Naive thymus-derived CD8-positive, alpha-beta T cell (primary cell): ENCODE data around the gene MME. TPM values are rescaled to one million over a fixed set of nuclear protein-coding genes. Genes with fewer than 3 reads are reported as not detected.

ENCODE experiments used
- ATAC-seq, 2 donors: fragments of 150-1000 bp; cut with Tn5 transposase in 1 of 2; sonication (Bioruptor Pico), chemical (Tn5 transposase) in 1 of 2; 1 replicate in 1 of 2; 2 replicates in 1 of 2; pipeline ENCODE4 v1.10.0; 2021; ENCODE audit warnings: mild to moderate bottlenecking in 2 of 2, moderate library complexity in 2 of 2
- POLR2A ChIA-PET: fragments of 350-600 bp; sonication (Branson Sonifier 250); formaldehyde crosslinking; loops from one replicate; lab custom pipeline; 2021; ENCODE audit warnings: antibody characterized with exemption; lab: Charles Lee
- DNase-seq, 10 donors: peaks; one replicate each; pipeline versions ENCODE4 v3.0.0 to v3.0.0-alpha.2; 2020 to 2022
- H3K27ac Mint-ChIP-seq, 10 donors: one replicate each; pipeline ENCODE4 v1.8.0; 2020 to 2022; ENCODE audit warnings: mild to moderate bottlenecking in 10 of 10, mixed read lengths in 10 of 10, moderate library complexity in 4 of 10, inconsistent platforms in 1 of 10
- H3K27me3 Mint-ChIP-seq, 5 donors: one replicate each; pipeline ENCODE4 v1.8.0; 2021 to 2022; ENCODE audit warnings: mixed read lengths in 5 of 5
- H3K36me3 Mint-ChIP-seq, 3 donors: one replicate each; pipeline ENCODE4 v1.8.0; 2020 to 2022; ENCODE audit warnings: mixed read lengths in 3 of 3, mild to moderate bottlenecking in 2 of 3, inconsistent platforms in 1 of 3
- H3K4me1 Mint-ChIP-seq, 4 donors: one replicate each; pipeline ENCODE4 v1.8.0; 2021 to 2022; ENCODE audit warnings: mixed read lengths in 4 of 4
- H3K4me3 Mint-ChIP-seq, 10 donors: one replicate each; pipeline ENCODE4 v1.8.0; 2020 to 2022; ENCODE audit warnings: mild to moderate bottlenecking in 10 of 10, mixed read lengths in 10 of 10, moderate library complexity in 6 of 10, inconsistent platforms in 1 of 10
- H3K9me3 Mint-ChIP-seq, 9 donors: one replicate each; pipeline ENCODE4 v1.8.0; 2020 to 2022; ENCODE audit warnings: mixed read lengths in 9 of 9, mild to moderate bottlenecking in 3 of 9, inconsistent platforms in 1 of 9, moderate library complexity in 1 of 9
- polyA plus RNA-seq, 3 donors: library from polyadenylated mRNA; unstranded; fragments of 300-500 nt; fragmentation: Illumina TruSeq; gene quantifications; one replicate each; pipeline ENCODE4 v1.2.3, GENCODE V29; 2021
- total RNA-seq, 8 experiments: library from RNA in 2 of 8; stranded (reverse) in 2 of 8; gene quantifications; one replicate each; pipeline ENCODE4 v1.2.3 and lab custom pipeline; 2021 to 2026

Gene MME
- total and polyA plus RNA-seq, 5 experiments from 2014 or later: 0.91 to 1.3 TPM; not detected in 3

- Mint-ChIP-seq H3K9me3 (peaks cover 0 to 2% (median 0%) of the 10 kb centered on the region in 9 donors), H3K36me3 (no peaks in the 10 kb centered on the region), H3K4me3 (no peak overlapping the region), H3K27me3 (no peaks in the 10 kb centered on the region), H3K27ac (no peak overlapping the region), H3K4me1 (peaks cover 0 to 13% (median 0%) of the 10 kb centered on the region in 4 donors)
- DNase-seq (no peak), ATAC-seq (no peak)
- POLR2A ChIA-PET: no interaction called here
Observed at GRCh38 chr3:155185631-155186071, 105.5 kb downstream of the MME start.

GRCh38 chr3:155188031-155188430 is 107.9 kb downstream of the MME start:
- POLR2A ChIA-PET: no interaction called here
- H3K36me3 Mint-ChIP-seq: no peaks in the 10 kb centered on the region
- no peak for ATAC-seq
- no peak for DNase-seq
- H3K27ac Mint-ChIP-seq: no peak overlapping the region
- H3K9me3 Mint-ChIP-seq: peaks cover 0 to 15% (median 0%) of the 10 kb centered on the region in 9 donors
- H3K4me3 Mint-ChIP-seq: no peak overlapping the region
- peaks cover 0 to 2% (median 0%) of the 10 kb centered on the region in 5 donors for H3K27me3 Mint-ChIP-seq
- H3K4me1 Mint-ChIP-seq: peaks cover 0 to 13% (median 0%) of the 10 kb centered on the region in 4 donors

- Mint-ChIP-seq H3K27ac (no peak overlapping the region), H3K27me3 (peaks cover 0 to 3% (median 0%) of the 10 kb centered on the region in 5 donors), H3K4me1 (peaks cover 0 to 4% (median 0%) of the 10 kb centered on the region in 4 donors), H3K9me3 (peaks cover 0 to 15% (median 0%) of the 10 kb centered on the region in 9 donors), H3K4me3 (no peak overlapping the region), H3K36me3 (no peaks in the 10 kb centered on the region)
- POLR2A ChIA-PET: no interaction called here
- ATAC-seq: no peak
- no peak for DNase-seq
Observed at GRCh38 chr3:155189478-155189877, 109.4 kb downstream of the MME start.

- peaks cover 0 to 3% (median 0%) of the 10 kb centered on the region in 5 donors for H3K27me3 Mint-ChIP-seq
- no peak overlapping the region for H3K27ac Mint-ChIP-seq
- DNase-seq (no peak), ATAC-seq (no peak)
- H3K4me3 Mint-ChIP-seq: no peak overlapping the region
- H3K4me1 Mint-ChIP-seq: no peaks in the 10 kb centered on the region
- peaks cover 0 to 15% (median 0%) of the 10 kb centered on the region in 9 donors for H3K9me3 Mint-ChIP-seq
- POLR2A ChIA-PET: no interaction called here
- no peaks in the 10 kb centered on the region for H3K36me3 Mint-ChIP-seq
Observed at GRCh38 chr3:155190691-155191090, 110.6 kb downstream of the MME start.

GRCh38 chr3:155192957-155193746 is 113.0 kb downstream of the MME start:
- Mint-ChIP-seq H3K9me3 (peaks cover 0 to 15% (median 0%) of the 10 kb centered on the region in 9 donors), H3K4me3 (no peak overlapping the region), H3K27ac (no peak overlapping the region), H3K27me3 (peaks cover 0 to 3% (median 0%) of the 10 kb centered on the region in 5 donors), H3K4me1 (no peaks in the 10 kb centered on the region), H3K36me3 (no peaks in the 10 kb centered on the region)
- DNase-seq (no peak), ATAC-seq (no peak)
- POLR2A ChIA-PET: no interaction called here

- H3K27me3 Mint-ChIP-seq: peaks cover 0 to 3% (median 0%) of the 10 kb centered on the region in 5 donors
- peaks cover 0 to 15% (median 0%) of the 10 kb centered on the region in 9 donors for H3K9me3 Mint-ChIP-seq
- ATAC-seq (no peak), DNase-seq (no peak)
- no peaks in the 10 kb centered on the region for H3K36me3 Mint-ChIP-seq
- no peak overlapping the region for H3K4me3 Mint-ChIP-seq
- H3K4me1 Mint-ChIP-seq: no peaks in the 10 kb centered on the region
- POLR2A ChIA-PET: no interaction called here
- no peak overlapping the region for H3K27ac Mint-ChIP-seq
Observed at GRCh38 chr3:155193868-155194267, 113.7 kb downstream of the MME start.

GRCh38 chr3:155194973-155195957 is 115.1 kb downstream of the MME start:
- Mint-ChIP-seq H3K9me3 (peaks cover 0 to 15% (median 0%) of the 10 kb centered on the region in 9 donors), H3K27me3 (peaks cover 0 to 3% (median 0%) of the 10 kb centered on the region in 5 donors), H3K4me3 (no peak overlapping the region), H3K36me3 (no peaks in the 10 kb centered on the region), H3K4me1 (no peaks in the 10 kb centered on the region), H3K27ac (no peak overlapping the region)
- ATAC-seq (no peak), DNase-seq (no peak)
- POLR2A ChIA-PET: no interaction called here

GRCh38 chr3:155196131-155197021 is 116.3 kb downstream of the MME start:
- DNase-seq (no peak), ATAC-seq (no peak)
- no peak overlapping the region for H3K27ac Mint-ChIP-seq
- POLR2A ChIA-PET: no interaction called here
- H3K36me3 Mint-ChIP-seq: no peaks in the 10 kb centered on the region
- peaks cover 0 to 3% (median 0%) of the 10 kb centered on the region in 5 donors for H3K27me3 Mint-ChIP-seq
- H3K9me3 Mint-ChIP-seq: peaks cover 0 to 12% (median 0%) of the 10 kb centered on the region in 9 donors
- H3K4me3 Mint-ChIP-seq: no peak overlapping the region
- H3K4me1 Mint-ChIP-seq: no peaks in the 10 kb centered on the region

- Mint-ChIP-seq H3K4me1 (no peaks in the 10 kb centered on the region), H3K9me3 (peaks cover 0 to 3% (median 0%) of the 10 kb centered on the region in 9 donors), H3K27me3 (peaks cover 0 to 3% (median 0%) of the 10 kb centered on the region in 5 donors), H3K36me3 (no peaks in the 10 kb centered on the region), H3K27ac (no peak overlapping the region), H3K4me3 (no peak overlapping the region)
- DNase-seq: no peak
- POLR2A ChIA-PET: no interaction called here
- ATAC-seq: no peak
Observed at GRCh38 chr3:155197786-155198185, 117.7 kb downstream of the MME start.

- peaks cover 0 to 3% (median 0%) of the 10 kb centered on the region in 9 donors for H3K9me3 Mint-ChIP-seq
Observed at GRCh38 chr3:155202626-155203025, 122.5 kb downstream of the MME start.

GRCh38 chr3:155204851-155205250 is 124.7 kb downstream of the MME start:
- no peak overlapping the region for H3K27ac Mint-ChIP-seq
- ATAC-seq (no peak), DNase-seq (no peak)
- no peaks in the 10 kb centered on the region for H3K27me3 Mint-ChIP-seq
- peaks cover 0 to 5% (median 0%) of the 10 kb centered on the region in 9 donors for H3K9me3 Mint-ChIP-seq
- H3K36me3 Mint-ChIP-seq: no peaks in the 10 kb centered on the region
- POLR2A ChIA-PET: no interaction called here
- H3K4me3 Mint-ChIP-seq: no peak overlapping the region
- no peaks in the 10 kb centered on the region for H3K4me1 Mint-ChIP-seq

More at GRCh38 chr3:155202626-155203025, 122.5 kb downstream of the MME start:
- no peaks in the 10 kb centered on the region for H3K27me3 Mint-ChIP-seq
- POLR2A ChIA-PET: no interaction called here
- no peak overlapping the region for H3K4me3 Mint-ChIP-seq
- no peak for ATAC-seq
- no peaks in the 10 kb centered on the region for H3K36me3 Mint-ChIP-seq
- H3K27ac Mint-ChIP-seq: no peak overlapping the region
- no peaks in the 10 kb centered on the region for H3K4me1 Mint-ChIP-seq
- DNase-seq: no peak
